Endothelial cell of umbilical vein (primary cell): ENCODE measurements around the gene PRXL2A. TPM values are rescaled to one million over a fixed set of nuclear protein-coding genes. Genes with fewer than 3 reads are reported as not detected.

Experiments used
- BruUV-seq: library from RNA; stranded (reverse); fragments of 400-500 nt; replicated peaks from 2 replicates; lab custom pipeline; 2021; lab: Mats Ljungman, UMichigan
- CTCF ChIA-PET: fragments of 300-600, 350-600 bp; sonication (Branson Sonifier 250); formaldehyde crosslinking; loops from one replicate; lab custom pipeline; 2021; ENCODE audit warnings: antibody characterized with exemption, inconsistent platforms; lab: Charles Lee
- POLR2A ChIA-PET: fragments of 300-600, 350-600 bp; sonication (Branson Sonifier 250); formaldehyde crosslinking; loops from one replicate; lab custom pipeline; 2021; ENCODE audit warnings: antibody characterized with exemption, inconsistent platforms; lab: Charles Lee
- DNase-seq: peaks from one replicate; pipeline ENCODE4 v3.0.0-alpha.2; 2011; ENCODE audit warnings: low read depth, low spot score
- FAIRE-seq: peaks from 2 replicates; lab custom pipeline; 2011; peaks lifted over from hg19 to GRCh38; lab: Jason Lieb, UNC
- H2AFZ ChIP-seq: 2 replicates; pipeline ENCODE4 v1.6.0; 2012; ENCODE audit warnings: low read depth, low read length, control low read depth, inconsistent platforms
- H3K27ac ChIP-seq: 2 replicates; pipeline ENCODE4 v1.5.1; 2011; ENCODE audit warnings: low read depth, mild to moderate bottlenecking, control low read depth, low read length, moderate library complexity; ENCODE audit not compliant: insufficient read depth
- H3K27me3 ChIP-seq, 2 experiments: 2 replicates each; pipeline versions ENCODE4 v1.6.0 to v1.6.1; 2011; ENCODE audit warnings: low read length in 2 of 2, mixed read lengths in 1 of 2; ENCODE audit not compliant: control insufficient read depth in 2 of 2, insufficient read depth in 2 of 2
- H3K36me3 ChIP-seq, 2 experiments: 2 replicates in 1 of 2; 3 replicates in 1 of 2; pipeline ENCODE4 v1.5.1; 2011; ENCODE audit warnings: low read length in 2 of 2, mild to moderate bottlenecking in 1 of 2, moderate library complexity in 1 of 2; ENCODE audit not compliant: control insufficient read depth in 2 of 2, insufficient read depth in 2 of 2; ENCODE audit errors: extremely low read depth in 1 of 2
- H3K4me1 ChIP-seq: 3 replicates; pipeline ENCODE4 v1.5.1; 2011; ENCODE audit warnings: mild to moderate bottlenecking, low read length; ENCODE audit not compliant: control insufficient read depth, insufficient read depth; ENCODE audit errors: extremely low read depth
- H3K4me2 ChIP-seq: 2 replicates; pipeline ENCODE4 v1.6.1; 2011; ENCODE audit warnings: low read length, control low read depth, mixed read lengths; ENCODE audit not compliant: insufficient read depth
- H3K4me3 ChIP-seq, 3 experiments: fragments of 200-600 bp in 1 of 3; sonication (generic), shearing (Covaris generic) in 1 of 3; replicated peaks in 1 of 3; 2 replicates each; pipeline ENCODE4 v1.5.1; 2011 to 2016; ENCODE audit warnings: control low read depth in 3 of 3, low read length in 3 of 3, mild to moderate bottlenecking in 2 of 3, inconsistent platforms in 1 of 3, low read depth in 1 of 3, moderate library complexity in 1 of 3; ENCODE audit not compliant: insufficient read depth in 1 of 3
- H3K79me2 ChIP-seq: 2 replicates; pipeline ENCODE4 v1.6.0; 2012; ENCODE audit warnings: low read length, inconsistent platforms; ENCODE audit not compliant: control insufficient read depth, insufficient read depth
- H3K9ac ChIP-seq: replicated peaks from 2 replicates; pipeline ENCODE3; 2011; ENCODE audit warnings: low read length, control low read depth; ENCODE audit not compliant: insufficient read depth; ENCODE audit errors: extremely low read depth
- H3K9me1 ChIP-seq: replicated peaks from 3 replicates; pipeline ENCODE4 v1.6.0; 2011; ENCODE audit warnings: mild to moderate bottlenecking, low read length; ENCODE audit not compliant: control insufficient read depth, insufficient read depth; ENCODE audit errors: extremely low read depth
- H3K9me3 ChIP-seq: replicated peaks from 2 replicates; pipeline ENCODE4 v1.5.1; 2012; ENCODE audit warnings: low read length, inconsistent platforms; ENCODE audit not compliant: control insufficient read depth, insufficient read depth
- H4K20me1 ChIP-seq: replicated peaks from 2 replicates; pipeline ENCODE3; 2011; ENCODE audit warnings: mild to moderate bottlenecking, low read length; ENCODE audit not compliant: control insufficient read depth, insufficient read depth; ENCODE audit errors: extremely low read depth
- EZH2 ChIP-seq: IDR thresholded peaks from 2 replicates; pipeline ENCODE4 v1.6.1; 2012; ENCODE audit warnings: borderline replicate concordance, low read depth, mild to moderate bottlenecking, moderate library complexity, low read length, inconsistent platforms; ENCODE audit not compliant: severe bottlenecking
- FOS ChIP-seq: IDR thresholded peaks from 2 replicates; pipeline ENCODE4 v1.6.1; 2011; ENCODE audit warnings: mild to moderate bottlenecking, low read length, moderate library complexity, borderline replicate concordance; ENCODE audit not compliant: insufficient read depth
- GATA2 ChIP-seq: IDR thresholded peaks from 2 replicates; pipeline ENCODE4 v1.7.0; 2011; ENCODE audit warnings: low read depth, mild to moderate bottlenecking, moderate library complexity, mixed read lengths, low read length; ENCODE audit not compliant: insufficient read length, insufficient read depth
- JUN ChIP-seq: IDR thresholded peaks from 2 replicates; pipeline ENCODE4 v1.6.1; 2011; ENCODE audit warnings: borderline replicate concordance, low read depth; ENCODE audit not compliant: insufficient read length, insufficient read depth
- MYC ChIP-seq: IDR thresholded peaks from one replicate; pipeline ENCODE4 v1.6.1; 2011; ENCODE audit warnings: mild to moderate bottlenecking, low read depth, low read length
- POLR2A ChIP-seq: IDR thresholded peaks from 2 replicates; pipeline ENCODE4 v1.6.1; 2012; ENCODE audit warnings: low read depth, mild to moderate bottlenecking, control low read depth, low read length
- POLR2AphosphoS5 ChIP-seq: IDR thresholded peaks from 2 replicates; pipeline ENCODE4 v1.6.1; 2012; ENCODE audit warnings: low read depth, mild to moderate bottlenecking, control low read depth, low read length, moderate library complexity; ENCODE audit not compliant: insufficient read depth
- dilution Hi-C: fragments of 300-500 bp; cut with MboI; formaldehyde crosslinking; loops from one replicate; pipeline ENCODE4 v1.15.0; 2019; ENCODE audit warnings: low sequenced_read_pairs; ENCODE audit not compliant: extremely low pct_ligation_motif_present
- intact Hi-C: fragments of 100-400 bp; cut with micrococcal nuclease; formaldehyde crosslinking; loops from one replicate; pipeline ENCODE4 v1.10.0; 2022
- polyA plus RNA-seq, 4 experiments: library from polyadenylated mRNA; depleted of rRNA in 3 of 4; stranded (reverse) in 3 of 4; unstranded in 1 of 4; fragments of >200 nt; gene quantifications; 2 replicates each; pipeline versions ENCODE4 v1.2.1 to v1.2.3, GENCODE V29; 2011 to 2012; ENCODE audit warnings: missing spikeins in 1 of 4
- total RNA-seq: library from RNA; stranded (reverse); gene quantifications from 2 replicates; pipeline ENCODE4 v1.2.3, GENCODE V29; 2021
- TF ChIP-seq, protein P1 (sequence below): IDR thresholded peaks from 2 replicates; pipeline ENCODE4 v1.6.1; 2011; ENCODE audit not compliant: insufficient read depth, insufficient read length
- TF ChIP-seq, protein P2 (sequence below), 2 donors: IDR thresholded peaks; 1 replicate in 1 of 2; 2 replicates in 1 of 2; pipeline ENCODE4 v1.5.1; 2011; ENCODE audit warnings: low read length in 2 of 2, mild to moderate bottlenecking in 2 of 2, moderate library complexity in 2 of 2, control low read depth in 1 of 2, inconsistent platforms in 1 of 2, low read depth in 1 of 2; ENCODE audit not compliant: insufficient read depth in 1 of 2; ENCODE audit errors: extremely low read depth in 1 of 2

PRXL2A gene
- total and polyA plus RNA-seq, 2 donors (not counting 3 experiments of a cell fraction or from before 2014, with no cell fraction given), result 113 to 321 TPM

DNA sequence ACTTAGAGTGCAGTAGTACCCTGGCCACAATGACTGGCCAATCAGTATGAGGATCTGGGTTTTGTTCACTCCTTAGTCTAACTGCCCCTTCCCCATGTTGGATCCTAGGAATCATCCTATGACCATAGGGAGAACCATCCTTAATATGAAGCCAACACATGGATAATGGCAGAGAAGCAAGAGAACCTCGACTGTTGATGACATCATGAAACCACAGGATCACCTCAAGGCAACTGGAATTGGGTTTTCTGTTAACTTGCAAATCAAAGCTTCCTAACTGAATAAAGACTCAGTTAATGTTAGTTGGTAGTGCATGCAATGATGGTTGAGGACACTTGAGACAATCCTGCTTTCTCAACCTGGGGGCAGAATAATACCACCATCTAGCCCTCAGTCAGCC, 3.3 kb upstream of the PRXL2A start:
- H3K79me2 ChIP-seq, result peaks cover 17% of the 10 kb centered on the region
- TF ChIP-seq GATA2 (no peak), EZH2 (no peak), POLR2AphosphoS5 (no peak), FOS (no peak), POLR2A (no peak), JUN (no peak), MYC (no peak)
- TF ChIP-seq, protein P1, sequence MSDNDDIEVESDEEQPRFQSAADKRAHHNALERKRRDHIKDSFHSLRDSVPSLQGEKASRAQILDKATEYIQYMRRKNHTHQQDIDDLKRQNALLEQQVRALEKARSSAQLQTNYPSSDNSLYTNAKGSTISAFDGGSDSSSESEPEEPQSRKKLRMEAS, result no peak
- TF ChIP-seq, protein P2, sequence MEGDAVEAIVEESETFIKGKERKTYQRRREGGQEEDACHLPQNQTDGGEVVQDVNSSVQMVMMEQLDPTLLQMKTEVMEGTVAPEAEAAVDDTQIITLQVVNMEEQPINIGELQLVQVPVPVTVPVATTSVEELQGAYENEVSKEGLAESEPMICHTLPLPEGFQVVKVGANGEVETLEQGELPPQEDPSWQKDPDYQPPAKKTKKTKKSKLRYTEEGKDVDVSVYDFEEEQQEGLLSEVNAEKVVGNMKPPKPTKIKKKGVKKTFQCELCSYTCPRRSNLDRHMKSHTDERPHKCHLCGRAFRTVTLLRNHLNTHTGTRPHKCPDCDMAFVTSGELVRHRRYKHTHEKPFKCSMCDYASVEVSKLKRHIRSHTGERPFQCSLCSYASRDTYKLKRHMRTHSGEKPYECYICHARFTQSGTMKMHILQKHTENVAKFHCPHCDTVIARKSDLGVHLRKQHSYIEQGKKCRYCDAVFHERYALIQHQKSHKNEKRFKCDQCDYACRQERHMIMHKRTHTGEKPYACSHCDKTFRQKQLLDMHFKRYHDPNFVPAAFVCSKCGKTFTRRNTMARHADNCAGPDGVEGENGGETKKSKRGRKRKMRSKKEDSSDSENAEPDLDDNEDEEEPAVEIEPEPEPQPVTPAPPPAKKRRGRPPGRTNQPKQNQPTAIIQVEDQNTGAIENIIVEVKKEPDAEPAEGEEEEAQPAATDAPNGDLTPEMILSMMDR (IDR thresholded peaks at IDR 0.05; ENCODE audit: extremely low read depth in 1 of 2, insufficient read depth in 1 of 2, low read depth in 1 of 2, low read length in 2 of 2), result no peak
- H3K9me1 ChIP-seq, result no peaks in the 10 kb centered on the region
- no peaks in the 10 kb centered on the region for H3K9me3 ChIP-seq
- H3K36me3 ChIP-seq, result no peaks in the 10 kb centered on the region
- no peaks in the 10 kb centered on the region for H3K27me3 ChIP-seq
- no peak overlapping the region for H3K27ac ChIP-seq
- ChIA-PET POLR2A (no interaction called here), CTCF (interaction anchor here (1.0 to 1.4 kb wide), 4 partner anchors 22 to 191 kb away, joined by 3 to 4 read pairs (median 4); no protein-coding TSS in a partner anchor)
- no peak overlapping the region for H3K9ac ChIP-seq
- intact Hi-C loops, result no loop called here
- H4K20me1 ChIP-seq, result no peaks in the 10 kb centered on the region
- no TSS peak for BruUV-seq
- H3K4me3 ChIP-seq, result no peak overlapping the region
- no peak overlapping the region for H3K4me2 ChIP-seq
- dilution Hi-C loops, result no loop called here
- FAIRE-seq, result no peak
- H3K4me1 ChIP-seq, result peaks cover 9% of the 10 kb centered on the region
- H2AFZ ChIP-seq, result no peak overlapping the region
- no peak for DNase-seq
